PC-3 (cell line): ENCODE results near the gene PI4KB.

Experiments
- CTCF ChIP-seq: fragments of 300-600 bp; sonication (generic); conservative IDR thresholded peaks from 2 replicates; pipeline ENCODE4 v1.5.1; 2017; ENCODE audit warnings: antibody characterized with exemption, low read depth, mild to moderate bottlenecking, low read length
- EZH2 ChIP-seq: fragments of 300-600 bp; sonication (generic); IDR thresholded peaks from one replicate; pipeline ENCODE4 v1.6.1; 2017; ENCODE audit warnings: antibody characterized with exemption, mild to moderate bottlenecking, low read length; ENCODE audit not compliant: unreplicated experiment
- EZH2phosphoT487 ChIP-seq: fragments of 300-600 bp; sonication (generic); IDR thresholded peaks from 2 replicates; pipeline ENCODE4 v1.6.1; 2018; ENCODE audit warnings: mild to moderate bottlenecking, antibody characterized with exemption, low read length, borderline replicate concordance

- TF ChIP-seq CTCF (no peak), EZH2phosphoT487 (no peak), EZH2 (no peak)
Measured at GRCh38 chr1:151346082-151346768, 19.0 kb upstream of the PI4KB start.
